Measurements from ENCODE around the gene CD14. TPM values are rescaled to one million over a fixed set of nuclear protein-coding genes. Genes with fewer than 3 reads are reported as not detected.

CD14 gene
- polyA plus RNA-seq, 2 of the 4 experiments (the other 2 are of a cell fraction), result 2.9 to 3.3 TPM

- CTCF ChIA-PET, result interaction anchor here (1.0 to 2.5 kb wide), 4 partner anchors 8 to 64 kb away, joined by 3 to 8 read pairs (median 3); no protein-coding TSS in a partner anchor
- POLR2A ChIA-PET, result interaction anchor here (1.2 kb wide), 1 partner anchor 67 kb away, joined by 3 read pairs; no protein-coding TSS in a partner anchor
These were observed 1.9 kb downstream of the CD14 start for GRCh38 chr5:140631036-140631417.

GRCh38 chr5:140630292-140631035, 2.5 kb downstream of the CD14 start:
- ChIA-PET POLR2A (interaction anchor here (1.2 kb wide), 1 partner anchor 66 kb away, joined by 3 read pairs; no protein-coding TSS in a partner anchor), CTCF (interaction anchor here (1.0 to 2.5 kb wide), 5 partner anchors 8 to 258 kb away, joined by 3 to 8 read pairs (median 3); no protein-coding TSS in a partner anchor)
- DNase-seq (ENCODE audit: low read depth in 1 of 2, low spot score in 1 of 2) (no peak), ATAC-seq (no peak), FAIRE-seq (no peak)
- H3K4me2 ChIP-seq, result peak overlapping the region; percentile 11; the same call in 1 of the 3 replicates
- peak overlapping the region in 1 of 2 experiments; percentile 57; a peak in 2 of 6 replicates for H3K27ac ChIP-seq
- 44% methylated on average over 2 of the region's 2 CpGs for WGBS (ENCODE audit: missing lambda C conversion rate)
- H3K4me3 ChIP-seq, result no peak overlapping the region
- TF ChIP-seq GATA3 (IDR thresholded peaks at IDR 0.05; ENCODE audit: borderline replicate concordance) (no peak), PBX3 (IDR thresholded peaks at IDR 0.05) (no peak), HOXA7 (CRISPR knock-in tag; IDR thresholded peaks at IDR 0.05) (no peak), MYC (IDR thresholded peaks at IDR 0.05; ENCODE audit: borderline replicate concordance, low read length) (no peak), ATOH8 (CRISPR knock-in tag; IDR thresholded peaks at IDR 0.05; ENCODE audit: low read depth) (no peak), CHD4 (IDR thresholded peaks at IDR 0.05; ENCODE audit: borderline replicate concordance) (no peak), RNF2 (IDR thresholded peaks at IDR 0.05; ENCODE audit: borderline replicate concordance, low read depth) (no peak), NPAS2 (CRISPR knock-in tag; IDR thresholded peaks at IDR 0.05; ENCODE audit: borderline replicate concordance) (no peak), HOXB13 (CRISPR knock-in tag; IDR thresholded peaks at IDR 0.05; ENCODE audit: low read depth) (no peak), HMGXB4 (CRISPR knock-in tag; IDR thresholded peaks at IDR 0.05; ENCODE audit: borderline replicate concordance) (no peak)
- peaks cover 20% of the 10 kb centered on the region for H3K9me3 ChIP-seq
- H3K4me1 ChIP-seq, result peaks cover 32% of the 10 kb centered on the region

More at GRCh38 chr5:140631036-140631417, 1.9 kb downstream of the CD14 start:
- TF ChIP-seq EHMT2 (IDR thresholded peaks at IDR 0.05; ENCODE audit: low read depth) (no peak), ATOH8 (CRISPR knock-in tag; IDR thresholded peaks at IDR 0.05; ENCODE audit: low read depth) (no peak), RCOR1 (IDR thresholded peaks at IDR 0.05; ENCODE audit: low read depth, low read length) (no peak)
- H3K27ac ChIP-seq, result peak overlapping the region in 1 of 2 experiments; percentile 57; a peak in 2 of 6 replicates
- H3K4me1 ChIP-seq, result peaks cover 32% of the 10 kb centered on the region
- WGBS (ENCODE audit: missing lambda C conversion rate), result 90% methylated on average over 4 of the region's 4 CpGs
- ATAC-seq (no peak), DNase-seq (ENCODE audit: low read depth in 1 of 2, low spot score in 1 of 2) (no peak), FAIRE-seq (no peak)
- no peak overlapping the region for H3K4me3 ChIP-seq
- H3K4me2 ChIP-seq, result no peak overlapping the region
- peaks cover 20% of the 10 kb centered on the region for H3K9me3 ChIP-seq

- no peak for DNase-seq (ENCODE audit: low read depth in 1 of 2, low spot score in 1 of 2)
- no peak for ATAC-seq
- Histone ChIP-seq H3K4me2 (0 out of 3 replicates have a peak overlapping the region, but pooled peaks have one; percentile 10), H3K9me3 (peaks cover 20% of the 10 kb centered on the region), H3K4me3 (no peak overlapping the region), H3K27ac (no peak overlapping the region), H3K4me1 (peaks cover 22% of the 10 kb centered on the region)
- ChIA-PET CTCF (interaction anchor here (0.8 to 1.3 kb wide), 3 partner anchors 11 to 270 kb away, joined by 3 to 4 read pairs (median 3); no protein-coding TSS in a partner anchor), POLR2A (no interaction called here)
- WGBS (ENCODE audit: missing lambda C conversion rate), result 20% methylated on average over 1 of the region's 1 CpG
- no peak for FAIRE-seq
- no peak for TF ChIP-seq JUNB (IDR thresholded peaks at IDR 0.05)
- TF ChIP-seq FOSL2 (IDR thresholded peaks at IDR 0.05), result no peak
- TF ChIP-seq FOSL2 (CRISPR knock-in tag; IDR thresholded peaks at IDR 0.05), result no peak
- no peak for TF ChIP-seq ZFP36 (IDR thresholded peaks at IDR 0.05; ENCODE audit: borderline replicate concordance, partially characterized antibody)
- TF ChIP-seq HOXB13 (CRISPR knock-in tag; IDR thresholded peaks at IDR 0.05; ENCODE audit: low read depth), result no peak
- no peak for TF ChIP-seq RAD21 (conservative IDR thresholded peaks at IDR 0.05 in 1 of 2, IDR thresholded peaks at IDR 0.05 in 1 of 2)
- no peak for TF ChIP-seq BHLHE40 (IDR thresholded peaks at IDR 0.05; ENCODE audit: low read depth, low read length)
- no peak for TF ChIP-seq CTCF (IDR thresholded peaks at IDR 0.05)
- TF ChIP-seq ZNF302 (CRISPR knock-in tag; IDR thresholded peaks at IDR 0.05), result no peak
- no peak for TF ChIP-seq RARB (CRISPR knock-in tag; IDR thresholded peaks at IDR 0.05)
- no peak for TF ChIP-seq ATOH8 (CRISPR knock-in tag; IDR thresholded peaks at IDR 0.05; ENCODE audit: low read depth)
- no peak for TF ChIP-seq POLR2A (IDR thresholded peaks at IDR 0.05; ENCODE audit: low read length)
- no peak for TF ChIP-seq USF2 (IDR thresholded peaks at IDR 0.05)
These were observed 4.3 kb downstream of the CD14 start for GRCh38 chr5:140628711-140629110.
